ENCODE data around the gene CDH1.
"Not testable (repeated sequence)": the region's sequence is repeated elsewhere in the genome, so short reads cannot be mapped to it uniquely, and the experiment has no call there.

CDH1 gene

DNA sequence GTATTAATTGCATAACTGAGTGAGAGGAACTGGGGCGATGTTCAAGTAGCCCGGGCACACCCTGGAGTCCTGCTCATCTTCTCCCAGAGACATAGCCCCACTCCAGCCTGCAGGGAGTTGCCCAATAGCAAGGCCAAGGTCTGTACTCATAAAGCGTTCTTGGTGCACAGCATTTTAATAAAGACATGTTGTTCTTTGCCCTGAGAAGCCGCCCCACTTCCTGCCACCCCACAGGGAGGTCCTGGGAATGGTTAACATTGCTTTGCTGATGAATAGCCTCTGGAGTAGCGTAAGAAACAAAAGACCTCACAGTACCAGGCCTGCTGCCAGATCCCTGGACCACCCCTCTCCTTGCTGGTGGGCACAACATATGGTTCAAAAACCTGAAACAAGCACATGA, 21.6 kb upstream of the CDH1 start:
- H2BK5ac ChIP-seq (ENCODE audit: low read length), result no peak overlapping the region
- WGBS, 2 donors (ENCODE audit: extremely low coverage in 2 of 2, insufficient read length in 2 of 2, insufficient replicate concordance in 1 of 2), result no CpG with 5 or more reads among the region's 5 CpGs
- H3K23ac ChIP-seq (ENCODE audit: low read depth, low read length, poor library complexity), result no peak overlapping the region
- H2BK12ac ChIP-seq (ENCODE audit: low read length), result no peak overlapping the region
- H3K9ac ChIP-seq (ENCODE audit: low read depth, low read length, poor library complexity), result no peak overlapping the region
- H3K27me3 ChIP-seq (ENCODE audit: control insufficient read depth in 3 of 3, insufficient read depth in 3 of 3, low read depth in 1 of 3, low read length in 3 of 3), result peaks cover 0 to 14% (median 0%) of the 10 kb centered on the region in 3 experiments
- no peaks in the 10 kb centered on the region for H3K79me1 ChIP-seq (ENCODE audit: low read depth, low read length)
- no peak overlapping the region for H4K8ac ChIP-seq (ENCODE audit: low read depth, low read length)
- H3K4me1 ChIP-seq (ENCODE audit: control insufficient read depth in 2 of 2, insufficient read depth in 1 of 2, low read depth in 1 of 2, low read length in 2 of 2), result peaks cover 2% of the 10 kb centered on the region in 2 donors
- no peak for DNase-seq (ENCODE audit: low spot score)
- H3K4me3 ChIP-seq (ENCODE audit: low read length in 2 of 2), result no peak overlapping the region
- H2BK15ac ChIP-seq (ENCODE audit: low read length), result no peak overlapping the region
- H3K4ac ChIP-seq (ENCODE audit: low read length), result no peak overlapping the region
- no peak overlapping the region for H2AK5ac ChIP-seq (ENCODE audit: low read depth, low read length)
- no peak overlapping the region for H3K18ac ChIP-seq (ENCODE audit: low read length)
- H2AFZ ChIP-seq (ENCODE audit: low read length), result no peak overlapping the region
- no peak overlapping the region for H3K4me2 ChIP-seq (ENCODE audit: insufficient read depth, low read length, poor library complexity, severe bottlenecking)
- no peak overlapping the region for H3K14ac ChIP-seq (ENCODE audit: low read length)
- no peak overlapping the region for H4K91ac ChIP-seq (ENCODE audit: low read depth, low read length, poor library complexity)
- no peak overlapping the region for H3K27ac ChIP-seq (replicated peaks; ENCODE audit: low read length)
- no peak overlapping the region for H2BK120ac ChIP-seq (ENCODE audit: low read depth, low read length)
- no peaks in the 10 kb centered on the region for H3K9me3 ChIP-seq (replicated peaks in 1 of 2; ENCODE audit: control insufficient read depth in 2 of 2, insufficient read depth in 1 of 2, low read depth in 1 of 2, low read length in 2 of 2)
- H3K36me3 ChIP-seq (replicated peaks in 1 of 2; ENCODE audit: control insufficient read depth in 2 of 2, insufficient read depth in 2 of 2, low read length in 2 of 2), result no peaks in the 10 kb centered on the region

DNA sequence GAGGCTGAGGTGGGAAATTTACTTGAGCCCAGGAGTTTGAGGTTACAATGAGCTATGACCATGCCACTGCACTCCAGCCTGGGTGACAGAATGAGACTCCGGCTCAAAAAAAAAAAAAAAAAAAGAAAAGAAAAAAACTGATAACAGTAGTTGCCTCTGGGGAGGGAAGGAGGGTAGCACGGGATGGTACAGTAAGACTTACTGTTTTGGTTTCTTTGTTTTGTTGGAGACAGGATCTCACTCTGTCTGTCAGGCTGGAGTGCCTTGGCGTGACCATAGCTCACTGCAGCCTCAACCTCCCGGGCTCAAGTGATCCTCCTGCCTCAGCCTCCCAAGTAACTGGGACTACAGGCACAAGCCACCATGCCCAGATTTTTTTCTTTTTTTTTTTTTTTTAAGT, 20.6 kb upstream of the CDH1 start:
- H3K23ac ChIP-seq (ENCODE audit: low read depth, low read length, poor library complexity); H3K4me2 ChIP-seq (ENCODE audit: insufficient read depth, low read length, poor library complexity, severe bottlenecking); H2AK5ac ChIP-seq (ENCODE audit: low read depth, low read length); H3K4me1 ChIP-seq (ENCODE audit: control insufficient read depth in 2 of 2, insufficient read depth in 1 of 2, low read depth in 1 of 2, low read length in 2 of 2); H3K4me3 ChIP-seq (ENCODE audit: low read length in 2 of 2); H2AFZ ChIP-seq (ENCODE audit: low read length); H2BK15ac ChIP-seq (ENCODE audit: low read length); H4K8ac ChIP-seq (ENCODE audit: low read depth, low read length); H4K91ac ChIP-seq (ENCODE audit: low read depth, low read length, poor library complexity); H3K36me3 ChIP-seq (replicated peaks in 1 of 2; ENCODE audit: control insufficient read depth in 2 of 2, insufficient read depth in 2 of 2, low read length in 2 of 2); H3K18ac ChIP-seq (ENCODE audit: low read length); H3K4ac ChIP-seq (ENCODE audit: low read length); DNase-seq (ENCODE audit: low spot score); H3K79me1 ChIP-seq (ENCODE audit: low read depth, low read length); H3K27ac ChIP-seq (replicated peaks; ENCODE audit: low read length); H3K9ac ChIP-seq (ENCODE audit: low read depth, low read length, poor library complexity); H2BK12ac ChIP-seq (ENCODE audit: low read length); H2BK5ac ChIP-seq (ENCODE audit: low read length); H3K9me3 ChIP-seq (replicated peaks in 1 of 2; ENCODE audit: control insufficient read depth in 2 of 2, insufficient read depth in 1 of 2, low read depth in 1 of 2, low read length in 2 of 2); H2BK120ac ChIP-seq (ENCODE audit: low read depth, low read length); H3K14ac ChIP-seq (ENCODE audit: low read length): not testable (repeated sequence)
- no CpG with 5 or more reads among the region's 4 CpGs for WGBS, 2 donors (ENCODE audit: extremely low coverage in 2 of 2, insufficient read length in 2 of 2, insufficient replicate concordance in 1 of 2)
- H3K27me3 ChIP-seq (ENCODE audit: control insufficient read depth in 3 of 3, insufficient read depth in 3 of 3, low read depth in 1 of 3, low read length in 3 of 3), result peaks cover 0 to 11% (median 0%) of the 10 kb centered on the region in 3 experiments

DNA sequence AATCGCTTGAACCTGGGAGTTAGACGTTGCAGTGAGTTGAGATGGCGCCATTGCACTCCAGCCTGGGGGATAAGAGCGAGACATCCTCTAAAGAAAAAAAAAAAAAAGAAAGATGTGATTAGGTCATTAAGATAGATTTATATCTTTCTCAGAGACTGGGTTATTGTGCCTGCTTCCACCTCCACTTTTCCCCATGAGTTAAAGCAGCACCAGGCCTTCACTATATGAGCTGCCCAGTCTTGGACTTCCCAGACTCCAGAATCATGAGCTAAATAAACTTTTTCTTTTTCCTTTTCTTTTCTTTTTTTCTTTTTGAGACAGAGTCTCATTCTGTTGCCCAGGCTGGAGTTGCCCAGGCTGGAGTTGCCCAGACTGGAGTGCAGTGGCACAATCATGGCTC, 19.4 kb upstream of the CDH1 start:
- H3K18ac ChIP-seq (ENCODE audit: low read length), result no peak overlapping the region
- no peak overlapping the region for H2AK5ac ChIP-seq (ENCODE audit: low read depth, low read length)
- H3K23ac ChIP-seq (ENCODE audit: low read depth, low read length, poor library complexity), result no peak overlapping the region
- no peak overlapping the region for H3K9ac ChIP-seq (ENCODE audit: low read depth, low read length, poor library complexity)
- H3K4ac ChIP-seq (ENCODE audit: low read length), result no peak overlapping the region
- no peaks in the 10 kb centered on the region for H3K9me3 ChIP-seq (replicated peaks in 1 of 2; ENCODE audit: control insufficient read depth in 2 of 2, insufficient read depth in 1 of 2, low read depth in 1 of 2, low read length in 2 of 2)
- H3K4me1 ChIP-seq (ENCODE audit: control insufficient read depth in 2 of 2, insufficient read depth in 1 of 2, low read depth in 1 of 2, low read length in 2 of 2), result peaks cover 0 to 2% of the 10 kb centered on the region in 2 donors
- no peak overlapping the region for H3K4me2 ChIP-seq (ENCODE audit: insufficient read depth, low read length, poor library complexity, severe bottlenecking)
- H3K27me3 ChIP-seq (ENCODE audit: control insufficient read depth in 3 of 3, insufficient read depth in 3 of 3, low read depth in 1 of 3, low read length in 3 of 3), result peaks cover 0 to 8% (median 0%) of the 10 kb centered on the region in 3 experiments
- H3K79me1 ChIP-seq (ENCODE audit: low read depth, low read length), result no peaks in the 10 kb centered on the region
- no peak overlapping the region for H4K8ac ChIP-seq (ENCODE audit: low read depth, low read length)
- no peak overlapping the region for H3K27ac ChIP-seq (replicated peaks; ENCODE audit: low read length)
- H2BK5ac ChIP-seq (ENCODE audit: low read length), result no peak overlapping the region
- no peak overlapping the region for H2AFZ ChIP-seq (ENCODE audit: low read length)
- no peak overlapping the region for H3K4me3 ChIP-seq (ENCODE audit: low read length in 2 of 2)
- WGBS, 2 donors (ENCODE audit: extremely low coverage in 2 of 2, insufficient read length in 2 of 2, insufficient replicate concordance in 1 of 2), result no CpG with 5 or more reads among the region's 4 CpGs
- no peak overlapping the region for H3K14ac ChIP-seq (ENCODE audit: low read length)
- no peaks in the 10 kb centered on the region for H3K36me3 ChIP-seq (replicated peaks in 1 of 2; ENCODE audit: control insufficient read depth in 2 of 2, insufficient read depth in 2 of 2, low read length in 2 of 2)
- no peak overlapping the region for H2BK12ac ChIP-seq (ENCODE audit: low read length)
- DNase-seq (ENCODE audit: low spot score), result no peak
- no peak overlapping the region for H2BK120ac ChIP-seq (ENCODE audit: low read depth, low read length)
- H2BK15ac ChIP-seq (ENCODE audit: low read length), result no peak overlapping the region
- H4K91ac ChIP-seq (ENCODE audit: low read depth, low read length, poor library complexity), result no peak overlapping the region

DNA sequence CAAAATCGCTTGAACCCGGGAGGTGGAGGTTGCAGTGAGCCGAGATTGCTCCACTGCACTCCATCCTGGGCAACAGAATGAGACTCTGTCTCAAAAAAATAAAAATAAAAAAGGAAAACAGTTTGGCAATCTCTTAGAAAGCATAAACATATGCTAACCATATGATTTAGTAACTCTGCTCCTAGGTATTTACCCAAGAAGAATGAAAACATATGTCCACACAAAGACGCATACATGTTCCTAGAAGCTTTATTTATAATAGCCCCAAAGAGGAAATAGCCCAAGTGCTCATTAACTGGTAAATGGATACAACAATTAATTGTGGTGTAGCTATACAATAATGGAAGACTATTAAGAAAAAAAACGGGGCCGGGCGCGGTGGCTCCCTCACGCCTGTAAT, 18.5 kb upstream of the CDH1 start:
- no peak overlapping the region for H3K4me2 ChIP-seq (ENCODE audit: insufficient read depth, low read length, poor library complexity, severe bottlenecking)
- no peak for DNase-seq (ENCODE audit: low spot score)
- H2BK12ac ChIP-seq (ENCODE audit: low read length), result no peak overlapping the region
- no peak overlapping the region for H2AK5ac ChIP-seq (ENCODE audit: low read depth, low read length)
- H3K9me3 ChIP-seq (replicated peaks in 1 of 2; ENCODE audit: control insufficient read depth in 2 of 2, insufficient read depth in 1 of 2, low read depth in 1 of 2, low read length in 2 of 2), result no peaks in the 10 kb centered on the region
- no peak overlapping the region for H3K9ac ChIP-seq (ENCODE audit: low read depth, low read length, poor library complexity)
- WGBS, 2 donors (ENCODE audit: extremely low coverage in 2 of 2, insufficient read length in 2 of 2, insufficient replicate concordance in 1 of 2), result no CpG with 5 or more reads among the region's 9 CpGs
- no peak overlapping the region for H4K8ac ChIP-seq (ENCODE audit: low read depth, low read length)
- no peak overlapping the region for H4K91ac ChIP-seq (ENCODE audit: low read depth, low read length, poor library complexity)
- no peaks in the 10 kb centered on the region for H3K79me1 ChIP-seq (ENCODE audit: low read depth, low read length)
- no peak overlapping the region for H3K14ac ChIP-seq (ENCODE audit: low read length)
- H3K4me3 ChIP-seq (ENCODE audit: low read length in 2 of 2), result no peak overlapping the region
- H2AFZ ChIP-seq (ENCODE audit: low read length), result no peak overlapping the region
- no peak overlapping the region for H3K23ac ChIP-seq (ENCODE audit: low read depth, low read length, poor library complexity)
- H3K36me3 ChIP-seq (replicated peaks in 1 of 2; ENCODE audit: control insufficient read depth in 2 of 2, insufficient read depth in 2 of 2, low read length in 2 of 2), result no peaks in the 10 kb centered on the region
- no peak overlapping the region for H3K27ac ChIP-seq (replicated peaks; ENCODE audit: low read length)
- H2BK5ac ChIP-seq (ENCODE audit: low read length), result no peak overlapping the region
- H2BK120ac ChIP-seq (ENCODE audit: low read depth, low read length), result no peak overlapping the region
- no peak overlapping the region for H3K18ac ChIP-seq (ENCODE audit: low read length)
- H2BK15ac ChIP-seq (ENCODE audit: low read length), result no peak overlapping the region
- peaks cover 0 to under 1% (median 0%) of the 10 kb centered on the region in 3 experiments for H3K27me3 ChIP-seq (ENCODE audit: control insufficient read depth in 3 of 3, insufficient read depth in 3 of 3, low read depth in 1 of 3, low read length in 3 of 3)
- H3K4me1 ChIP-seq (ENCODE audit: control insufficient read depth in 2 of 2, insufficient read depth in 1 of 2, low read depth in 1 of 2, low read length in 2 of 2), result no peaks in the 10 kb centered on the region
- H3K4ac ChIP-seq (ENCODE audit: low read length), result no peak overlapping the region

All from neuronal stem cell (in vitro differentiated cells).